ENCODE data around the gene ARSI.

ARSI gene

DNA sequence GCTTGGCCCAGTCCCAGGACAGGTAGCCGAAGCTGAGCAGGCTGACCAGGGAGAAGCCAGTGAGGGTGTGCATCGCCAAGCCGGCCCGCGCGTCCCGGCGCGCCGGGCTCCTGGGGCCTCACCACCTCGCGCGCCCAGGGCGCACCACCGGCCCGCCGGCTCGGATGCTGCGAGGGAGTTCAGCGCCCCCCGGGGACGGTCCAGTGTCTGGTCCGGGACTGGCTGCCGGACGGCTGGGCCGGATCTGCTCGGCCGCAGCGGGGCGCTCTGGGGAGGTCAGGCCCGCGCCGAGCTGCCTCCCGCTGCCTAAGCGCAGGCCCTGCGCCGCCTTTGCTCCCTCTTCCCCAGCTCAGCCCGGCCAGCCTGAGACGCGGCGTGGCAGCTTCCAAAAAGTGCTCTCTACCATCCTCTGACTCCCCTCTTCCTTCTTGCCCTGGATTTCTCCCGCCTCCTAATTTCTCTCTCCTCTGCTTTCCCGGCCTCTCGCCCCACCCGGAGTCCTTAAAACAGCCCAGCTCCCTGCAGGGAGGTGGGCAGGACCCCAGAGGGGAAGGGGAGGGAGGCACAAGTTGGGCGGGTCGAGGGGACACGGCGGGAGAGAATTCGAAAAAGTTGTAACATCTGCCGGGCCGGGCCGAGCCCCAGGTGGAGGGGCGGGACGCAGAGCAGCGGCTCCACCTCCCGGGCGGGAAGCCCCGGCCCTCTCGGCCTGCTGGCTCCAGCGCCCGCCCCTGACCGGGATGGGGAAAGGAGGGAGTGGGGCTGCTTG is at the start of gene ARSI:
Gene ARSI, minus strand, starts transcription at position 605 of the 769 bp plus-strand sequence. Its CDS starts 532 bp downstream, at position 73.
- DNase-seq, result no peak

DNA sequence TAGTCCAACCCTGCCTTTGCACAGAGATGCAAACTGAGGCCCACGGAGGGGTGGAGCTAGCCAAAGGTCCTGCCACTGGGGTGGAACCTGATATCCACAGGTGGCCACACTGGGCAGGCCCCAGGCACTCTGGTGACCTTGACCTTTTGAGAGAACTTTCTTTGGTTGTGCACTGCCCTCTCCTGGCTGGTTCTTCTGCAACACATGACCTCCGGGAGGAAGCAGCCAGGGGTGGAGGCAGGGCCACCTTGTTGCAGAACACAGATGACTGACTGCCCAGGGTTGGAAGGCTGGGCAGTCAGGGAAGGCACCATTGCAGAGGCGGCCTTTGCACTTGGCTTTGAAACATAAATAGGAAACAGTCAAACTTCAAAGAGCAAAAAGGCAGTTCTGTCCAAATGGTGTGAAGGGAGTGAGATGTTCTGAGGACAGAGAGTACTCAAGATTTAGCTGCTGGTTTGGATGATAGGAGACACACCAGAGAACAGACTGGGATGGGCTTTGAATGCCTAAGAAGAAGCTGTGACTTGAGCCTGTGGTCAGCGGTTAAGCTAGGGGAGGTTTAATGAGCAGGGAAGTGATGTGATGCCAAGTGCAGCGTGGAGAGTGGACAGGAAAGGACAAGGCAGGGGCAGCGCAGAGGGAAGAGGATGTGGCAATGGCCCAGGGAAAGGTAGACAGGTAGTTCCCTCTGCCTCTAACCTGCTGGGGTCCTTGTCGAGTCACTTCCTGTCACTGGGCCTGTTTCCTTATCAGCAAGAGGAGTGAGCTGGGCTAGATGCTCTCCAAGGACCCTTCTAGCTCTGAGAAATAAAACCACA is 48.0 kb upstream of the ARSI start:
- peak; percentile 83 for DNase-seq

DNA sequence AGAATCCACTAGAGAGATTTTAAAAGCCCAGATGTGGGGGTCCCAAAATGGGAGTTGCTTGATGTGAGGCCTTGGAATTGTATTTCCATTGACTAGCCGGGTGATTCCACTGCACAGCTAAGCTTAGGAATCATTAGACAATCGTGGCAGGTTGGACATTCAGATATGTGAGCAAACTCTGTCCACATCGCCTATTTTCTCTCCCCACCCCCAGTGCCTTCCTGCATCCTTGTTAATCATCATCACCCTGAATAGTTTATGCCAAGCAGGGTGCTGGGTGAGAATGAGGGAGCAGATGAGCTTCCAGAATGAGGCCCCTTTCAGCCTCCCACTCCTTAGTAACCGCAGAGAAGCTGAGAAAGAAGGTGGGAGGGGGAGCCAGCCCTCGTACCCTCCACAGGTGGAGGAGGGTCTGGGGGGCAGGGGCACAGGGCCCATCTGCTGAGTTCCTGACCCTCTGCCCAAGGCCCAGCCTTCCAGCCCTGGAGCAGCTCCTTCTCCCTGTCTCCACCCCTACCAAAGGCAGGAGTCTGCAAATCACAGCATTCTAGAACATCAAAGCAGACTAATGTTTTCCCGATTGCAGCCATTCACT is 47.1 kb upstream of the ARSI start:
- DNase-seq, result no peak

DNA sequence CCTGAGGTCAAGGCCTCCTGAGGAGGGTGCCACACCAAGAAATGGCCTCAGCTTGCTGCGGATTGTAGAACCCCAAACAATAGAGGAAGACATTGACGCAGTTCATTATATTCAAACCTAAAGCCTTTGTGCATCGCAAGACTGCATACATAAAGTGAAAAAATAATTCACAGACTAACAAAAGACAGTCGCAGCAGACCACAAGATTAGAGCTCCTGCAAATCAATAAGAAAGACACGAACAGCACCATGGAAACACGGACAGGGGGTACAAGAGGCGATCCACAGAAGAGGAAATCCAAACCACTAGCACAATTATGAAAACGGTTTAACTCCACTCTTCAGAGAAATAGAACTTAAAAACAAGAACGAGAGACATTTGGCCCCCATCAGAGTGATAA is 44.7 kb upstream of the ARSI start:
- DNase-seq, result no peak

DNA sequence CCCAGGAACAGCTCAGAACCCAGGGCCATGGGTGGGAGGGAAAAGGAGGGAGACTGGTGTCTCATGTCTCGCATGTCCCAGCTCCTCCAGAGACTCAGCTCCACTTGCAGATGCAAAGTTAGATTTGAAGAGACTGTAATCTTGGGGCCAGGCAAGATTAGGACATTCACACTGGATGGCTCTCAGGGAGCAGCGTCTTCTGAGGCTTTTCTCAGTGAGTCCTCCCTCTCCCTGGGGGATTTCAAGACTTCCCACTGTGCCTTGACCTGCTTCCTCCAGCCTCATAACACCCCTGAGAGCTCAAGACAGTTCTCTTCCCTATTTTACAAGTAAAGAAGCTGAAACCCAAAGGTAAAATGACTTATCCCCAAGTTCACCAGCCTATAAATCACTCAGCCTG is 44.3 kb upstream of the ARSI start:
- no peak for DNase-seq

DNA sequence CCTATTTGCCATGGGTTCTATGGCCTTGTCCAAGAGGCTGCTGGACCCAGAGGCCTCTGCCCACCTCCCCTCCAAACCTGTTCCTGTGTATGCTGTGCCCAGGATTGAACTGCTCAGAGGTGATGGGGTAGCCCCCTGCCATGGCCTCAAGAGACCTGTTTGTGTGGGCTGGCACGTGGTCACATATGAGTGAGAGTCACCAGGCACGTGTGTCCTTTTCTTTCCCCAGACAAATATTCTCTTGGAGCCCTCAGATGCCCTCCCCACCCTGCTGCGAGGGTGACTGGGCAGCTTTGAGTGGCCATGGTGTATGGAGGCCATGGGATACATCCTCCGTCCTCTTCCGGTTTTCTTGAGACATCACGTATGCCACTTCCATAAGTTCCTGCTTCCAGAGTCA is 43.9 kb upstream of the ARSI start:
- DNase-seq, result no peak

DNA sequence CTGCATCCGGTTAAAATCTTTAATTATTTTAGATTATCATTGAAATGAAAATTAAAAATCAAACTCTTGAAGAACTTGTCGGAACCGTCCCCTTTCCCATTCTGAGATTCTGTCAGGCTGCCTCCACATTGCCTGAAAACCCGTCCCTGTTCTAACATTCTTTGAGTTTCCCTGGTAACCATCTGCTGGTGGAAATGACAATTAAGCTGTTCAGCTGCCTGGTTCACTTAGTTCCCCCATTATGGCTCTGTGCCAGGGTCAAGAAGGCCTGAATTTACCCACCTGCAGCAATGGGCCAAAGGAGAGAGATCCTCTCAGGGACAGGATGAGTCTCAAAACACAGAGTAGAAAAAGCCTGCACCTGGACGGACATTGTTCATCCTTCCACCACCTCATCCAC is 43.0 kb upstream of the ARSI start:
- no peak for DNase-seq

DNA sequence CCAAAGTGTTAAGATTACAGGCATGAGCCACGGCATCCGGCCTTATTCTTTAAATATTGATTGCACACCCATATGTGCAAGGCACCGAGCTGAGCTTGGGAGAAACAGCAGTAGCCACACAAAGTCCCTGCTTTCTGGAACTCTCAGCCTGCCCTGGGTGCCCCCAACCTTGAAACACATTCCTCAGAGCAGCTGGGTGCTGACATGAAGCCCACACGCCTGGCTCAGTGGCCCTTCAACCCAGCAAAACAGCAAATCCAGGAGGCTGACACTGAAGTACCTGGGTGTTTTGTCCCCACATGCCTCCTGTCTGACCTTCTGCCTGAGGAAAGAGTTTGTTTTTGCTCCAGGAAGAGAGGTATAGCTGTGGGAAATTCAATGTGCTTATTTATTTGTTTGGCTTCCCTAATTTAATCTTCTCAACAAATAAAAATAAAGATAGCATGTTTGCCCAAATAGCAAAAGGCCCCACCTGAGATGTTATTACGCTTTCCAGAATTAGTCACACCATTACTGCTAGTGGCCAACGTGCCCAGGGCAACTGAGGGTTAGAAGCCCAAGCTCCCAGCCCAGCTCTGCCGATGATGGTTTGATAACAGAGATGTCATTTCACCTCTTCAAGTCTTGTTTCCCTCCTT is 41.4 kb upstream of the ARSI start:
- DNase-seq, result no peak

DNA sequence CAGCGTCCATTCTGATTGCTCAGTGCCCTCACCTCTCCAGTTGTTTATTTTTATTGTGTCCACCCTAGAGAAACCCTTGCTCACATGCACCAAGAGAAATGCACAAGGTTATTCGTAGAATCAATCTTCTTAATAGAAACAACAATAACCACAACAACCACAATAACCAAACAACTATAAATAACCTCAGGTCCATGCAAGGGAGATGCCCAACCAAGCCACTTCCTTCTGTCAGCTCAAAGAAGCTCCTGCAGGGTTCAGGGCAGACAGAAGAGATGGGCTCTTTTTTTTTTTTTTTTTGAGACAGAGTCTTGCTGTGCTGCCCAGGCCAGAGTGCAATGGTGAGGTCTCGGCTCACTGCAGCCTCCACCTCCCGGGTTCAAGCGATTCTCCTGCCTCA is 39.9 kb upstream of the ARSI start:
- DNase-seq, result no peak

DNA sequence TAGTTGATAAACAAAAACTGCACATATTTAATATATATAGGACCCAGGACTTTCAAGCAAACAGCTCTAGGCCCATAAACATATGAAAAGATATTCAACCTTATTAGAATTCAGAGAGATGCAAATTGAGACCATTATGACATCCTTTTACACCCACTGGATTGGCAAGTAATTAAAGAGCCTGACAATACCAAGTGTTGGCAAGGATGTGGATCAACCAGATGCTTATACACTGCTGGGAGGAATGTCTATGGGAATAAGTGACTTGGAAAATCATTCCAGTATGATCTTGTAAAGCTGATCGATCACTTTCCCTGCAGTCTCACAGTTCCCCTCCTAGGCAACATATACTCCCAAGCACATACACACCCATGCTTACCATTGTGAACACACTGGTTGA is 39.3 kb upstream of the ARSI start:
- DNase-seq, result no peak

DNA sequence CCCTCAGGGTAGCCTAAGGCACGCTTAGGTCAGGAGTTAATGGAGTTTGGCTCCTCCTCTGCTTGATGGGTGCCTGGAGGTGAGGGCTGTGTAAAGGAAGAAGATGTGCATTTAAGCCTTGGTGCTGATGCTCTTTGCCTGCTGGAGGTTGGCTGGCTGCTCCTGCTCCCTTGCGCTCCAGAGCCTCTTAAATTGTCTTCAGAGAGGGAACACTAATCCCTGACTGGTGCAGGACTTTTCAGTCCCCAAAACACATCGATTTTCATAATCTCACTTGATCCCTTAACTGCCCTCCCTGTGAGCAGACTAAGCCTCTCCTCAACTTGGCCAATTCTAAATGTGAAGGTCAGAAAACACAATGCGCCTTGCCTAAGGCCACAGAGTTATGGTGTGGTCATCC is 38.6 kb upstream of the ARSI start:
- DNase-seq, result no peak

DNA sequence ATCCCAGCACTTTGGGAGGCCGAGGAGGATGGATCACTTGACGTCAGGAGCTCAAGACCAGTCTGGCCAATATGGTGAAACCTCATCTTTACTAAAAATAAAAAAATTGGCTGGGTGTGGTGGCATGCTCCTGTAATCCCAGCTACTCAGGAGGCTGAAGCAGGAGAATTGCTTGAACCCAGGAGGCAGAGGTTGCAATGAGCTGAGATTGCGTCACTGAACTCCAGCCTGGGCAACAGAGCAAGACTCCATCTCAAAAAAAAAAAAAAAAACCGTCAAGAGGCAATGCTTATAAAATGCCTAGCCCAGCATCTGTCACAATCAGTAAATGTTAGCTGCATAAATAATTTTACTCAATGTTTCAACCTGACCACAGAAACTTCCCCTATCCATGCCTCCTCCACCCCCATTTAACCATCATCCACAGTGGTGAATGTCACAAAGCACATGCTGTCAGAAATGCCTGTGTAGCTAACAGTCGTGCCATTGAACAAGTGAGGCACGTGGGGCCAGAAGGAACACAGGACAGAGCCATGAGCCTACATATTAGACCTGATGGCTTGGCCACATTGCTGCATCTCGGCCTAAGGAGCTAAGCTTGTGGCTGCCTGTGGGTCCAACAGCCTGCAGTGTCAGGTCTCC is 38.0 kb upstream of the ARSI start:
- DNase-seq, result no peak

DNA sequence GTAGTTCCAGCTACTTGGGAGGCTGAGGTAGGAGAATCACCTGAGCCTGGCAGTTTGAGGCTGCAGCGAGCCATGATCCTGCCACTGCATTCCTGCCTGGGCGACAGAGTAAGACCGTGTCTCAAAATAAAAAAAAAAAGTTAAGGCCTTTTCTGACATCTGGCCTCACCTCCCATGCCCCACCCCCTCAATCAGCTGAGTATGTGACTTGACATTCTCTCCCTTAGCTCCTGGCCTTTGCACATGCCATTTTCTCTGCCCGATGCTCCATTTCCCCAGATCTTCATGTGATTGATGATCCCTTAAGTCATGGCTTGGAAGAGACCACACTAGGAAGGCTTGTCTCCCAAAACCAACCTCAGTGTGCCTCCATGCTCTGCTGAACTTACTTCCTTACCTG is 37.1 kb upstream of the ARSI start:
- no peak for DNase-seq

DNA sequence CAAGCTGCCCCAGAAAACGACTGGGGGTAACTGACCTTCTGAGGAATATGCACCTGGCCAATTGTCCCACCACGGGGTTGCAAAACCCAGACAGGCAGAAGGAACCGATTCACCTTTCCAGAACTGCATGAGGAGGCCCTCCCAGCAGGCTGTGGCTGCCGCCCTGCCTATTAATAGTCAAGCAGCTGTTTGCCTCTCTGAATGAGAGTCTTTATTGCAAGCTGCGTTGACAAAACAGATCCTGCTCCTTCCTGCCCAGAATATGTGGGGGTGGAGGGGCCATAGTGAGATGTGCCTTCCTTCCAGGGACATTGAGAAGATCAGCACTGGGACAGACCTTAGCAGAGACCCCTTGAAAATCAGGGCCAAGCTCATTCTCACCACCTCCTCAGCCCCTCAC is 36.5 kb upstream of the ARSI start:
- no peak for DNase-seq

DNA sequence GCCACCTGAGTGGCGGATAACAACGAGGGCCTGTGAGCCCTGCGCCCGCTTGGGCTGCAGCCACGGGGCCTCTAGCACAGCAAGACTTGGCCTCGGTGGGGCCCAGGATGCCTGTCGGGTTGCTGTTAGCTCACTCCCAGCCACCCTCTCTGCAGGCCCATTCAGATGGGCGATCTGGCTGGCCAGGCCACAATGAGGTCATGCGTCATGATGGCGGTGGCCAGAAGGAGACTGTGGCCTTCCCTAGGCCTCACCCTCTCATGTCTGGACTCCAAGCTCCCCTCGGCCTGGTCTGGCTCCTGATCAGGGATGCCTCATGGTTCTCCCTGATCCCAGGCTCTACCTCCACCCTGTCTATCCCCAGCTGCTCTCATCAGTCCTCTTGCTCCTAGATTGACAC is 35.8 kb upstream of the ARSI start:
- no peak for DNase-seq

DNA sequence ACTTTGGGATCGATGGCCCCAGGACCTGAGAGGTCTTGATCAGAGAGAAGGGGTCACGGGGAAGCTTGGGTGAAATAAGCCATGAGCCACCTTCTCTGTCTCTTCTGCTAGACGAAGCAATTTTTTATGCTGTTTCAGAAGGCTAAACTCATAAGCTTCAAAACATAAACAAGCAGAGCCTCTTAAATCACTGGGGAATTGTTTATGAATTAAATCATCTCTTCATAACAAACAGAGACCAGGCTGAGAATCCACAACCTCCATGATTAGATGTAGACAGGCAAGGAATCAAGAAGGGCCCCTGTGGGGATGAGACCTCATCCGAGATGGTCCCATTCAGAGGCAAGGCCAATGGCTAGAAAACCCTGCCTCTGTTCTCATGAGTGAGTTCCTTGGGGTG is 33.1 kb upstream of the ARSI start:
- DNase-seq, result no peak

DNA sequence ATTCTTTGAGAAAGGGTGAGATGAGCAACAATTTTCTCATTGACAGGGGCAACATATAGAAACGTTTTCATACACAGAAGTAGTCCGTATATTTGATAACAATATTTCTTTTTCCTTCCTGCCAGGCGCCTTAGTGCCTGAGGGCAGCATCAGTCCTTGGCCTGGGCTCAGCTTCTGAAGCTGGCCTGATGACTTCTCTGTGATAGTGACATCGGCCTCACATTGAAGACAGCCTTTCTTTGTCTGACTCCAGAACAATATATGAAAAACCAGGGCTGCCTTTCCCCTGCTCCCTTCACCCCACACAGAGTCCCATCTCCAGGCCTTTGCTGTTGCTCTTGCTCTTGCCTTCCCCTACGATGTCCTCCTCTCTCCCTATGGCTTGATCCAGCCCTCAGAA is 30.7 kb upstream of the ARSI start:
- no peak for DNase-seq

DNA sequence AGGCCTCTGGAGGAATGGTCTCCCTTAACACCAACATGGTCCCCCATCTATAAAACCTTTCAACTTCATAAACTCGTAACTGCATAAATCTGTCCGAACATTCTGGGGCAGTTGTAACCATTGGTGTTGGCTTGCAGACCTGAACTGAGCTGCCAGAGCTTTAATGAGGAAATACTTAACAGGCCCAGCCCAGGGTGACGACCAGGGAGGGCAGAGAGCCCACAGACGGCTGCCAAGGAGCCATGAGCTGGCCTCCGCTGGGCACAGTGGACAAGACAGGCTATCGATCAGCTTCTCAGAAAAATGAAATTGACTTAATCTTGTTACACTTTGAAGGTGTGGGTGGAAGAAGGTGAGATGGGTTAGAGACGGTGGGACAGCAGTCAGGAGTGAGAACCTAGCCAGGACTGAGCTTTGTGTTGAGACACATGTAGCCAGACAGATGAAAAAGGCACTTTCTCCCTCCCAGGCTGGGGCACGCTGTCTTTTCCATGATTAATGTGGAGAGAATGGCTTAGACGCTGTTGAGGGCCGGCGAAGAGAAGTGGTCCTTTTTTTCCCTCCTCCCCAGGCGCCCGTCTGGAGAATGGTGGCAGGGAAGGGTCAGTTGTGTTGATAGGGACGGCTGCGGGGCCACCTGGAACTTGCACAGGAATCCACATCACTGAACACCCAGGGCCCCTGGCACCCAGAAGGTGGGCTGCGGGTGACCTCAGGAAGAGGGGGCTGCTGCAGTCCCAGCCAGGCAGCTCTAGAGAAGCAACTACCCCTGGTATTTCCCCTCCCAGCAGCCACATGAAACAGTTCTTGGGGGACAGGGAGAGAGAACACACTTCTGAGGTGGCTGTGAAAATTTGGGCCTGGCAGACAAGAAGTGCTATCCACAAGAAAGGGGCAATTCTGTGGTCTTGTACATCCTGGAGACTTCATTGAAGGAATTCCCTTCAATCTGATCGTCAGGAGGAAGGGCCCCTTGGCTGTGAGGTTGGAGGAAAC is 27.5 kb upstream of the ARSI start:
- DNase-seq, result no peak

DNA sequence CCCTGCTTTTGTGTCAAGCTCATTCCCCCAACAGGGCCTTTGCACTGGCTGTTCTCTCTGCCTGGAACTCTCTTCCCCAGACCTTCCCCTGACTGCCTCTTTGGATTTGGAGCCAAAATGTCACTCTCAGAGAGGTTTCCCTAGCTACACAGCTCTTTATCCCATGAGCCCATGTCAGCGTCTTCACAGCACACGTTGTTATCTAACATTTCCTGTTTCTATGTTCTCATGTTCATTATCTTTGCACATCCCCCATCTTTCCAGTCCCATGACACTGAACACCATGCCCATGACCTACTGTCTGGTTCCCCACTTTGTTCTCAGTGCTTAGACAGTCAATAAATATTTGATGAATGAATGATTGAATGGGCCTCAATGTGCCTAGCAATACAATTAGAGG is 26.3 kb upstream of the ARSI start:
- DNase-seq, result peak; percentile 60

DNA sequence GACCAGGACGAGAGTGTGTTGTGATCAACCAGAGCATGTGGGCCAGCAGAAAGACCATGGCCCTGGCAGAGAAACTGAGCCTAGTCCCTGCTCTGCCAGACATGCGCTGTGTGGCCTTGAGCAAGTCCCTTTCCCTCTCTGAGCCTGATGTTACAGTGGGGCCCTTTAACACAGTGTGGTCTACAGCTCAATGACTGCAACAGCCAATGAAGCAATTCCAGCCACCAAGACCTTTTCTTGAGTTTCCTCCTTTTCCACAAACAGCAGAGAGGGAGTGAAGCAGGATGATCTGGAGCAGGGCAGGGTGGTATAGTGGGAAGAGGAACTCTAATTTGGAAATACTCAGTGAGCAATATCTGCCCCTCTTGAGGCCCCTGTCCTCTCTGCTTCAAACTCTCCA is 25.8 kb upstream of the ARSI start:
- no peak for DNase-seq

DNA sequence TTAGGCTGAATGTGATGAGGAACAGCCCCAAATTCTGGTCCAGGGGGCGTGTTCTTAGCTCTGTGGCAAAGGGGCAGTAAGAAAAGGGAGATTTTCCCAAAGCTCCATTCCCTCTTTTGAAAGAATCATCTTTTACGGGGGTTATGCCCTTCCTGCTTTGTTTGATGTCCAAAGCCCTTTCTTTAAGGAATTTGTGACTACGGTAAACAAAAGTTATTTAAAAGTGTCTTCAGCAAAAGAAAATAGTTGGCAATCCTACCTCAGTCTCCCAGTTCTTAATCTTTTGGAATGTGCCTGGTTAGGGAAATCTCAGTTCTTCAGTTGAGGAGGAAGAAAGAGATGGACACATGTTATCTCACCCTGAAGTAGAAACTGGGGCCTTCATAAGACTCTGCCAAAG is 24.4 kb upstream of the ARSI start:
- no peak for DNase-seq

DNA sequence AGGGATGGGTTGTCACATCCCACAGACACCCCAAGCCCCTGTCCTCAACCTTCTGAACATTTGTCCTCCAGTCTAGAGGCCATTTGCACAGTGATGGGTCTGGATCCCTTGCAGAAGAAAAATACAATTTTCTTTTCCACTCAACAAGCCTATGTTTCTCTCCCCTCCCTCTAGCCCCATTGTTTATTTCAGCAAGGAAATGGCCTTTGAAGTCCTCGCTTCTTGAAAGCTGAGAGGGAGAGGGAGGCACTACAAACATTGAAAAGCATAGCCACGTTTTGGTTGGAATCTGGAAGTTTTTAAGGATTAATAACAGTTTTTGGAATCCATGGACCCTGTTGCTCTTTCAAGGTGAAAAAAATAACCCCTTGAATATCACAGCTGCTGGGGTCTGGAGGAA is 24.0 kb upstream of the ARSI start:
- DNase-seq, result no peak
